Dermis microvascular lymphatic vessel endothelial cell (primary cell): ENCODE measurements around the gene TMEM44. TPM values are rescaled to one million over a fixed set of nuclear protein-coding genes. Genes with fewer than 3 reads are reported as not detected.
A peak's percentile ranks its signal among the peaks of the same experiment; 100 is the strongest.
"Not testable (repeated sequence)": the region's sequence is repeated elsewhere in the genome, so short reads cannot be mapped to it uniquely, and the experiment has no call there.

Experiments used
- DNase-seq, 2 donors: peaks; one replicate each; pipeline versions ENCODE4 v3.0.0 to v3.0.0-alpha.2; 2010; ENCODE audit warnings: low read depth in 2 of 2
- total RNA-seq: library from RNA; depleted of rRNA; stranded (reverse); fragments of >200 nt; gene quantifications from 2 replicates; pipeline ENCODE4 v1.2.1, GENCODE V29; 2014

Gene TMEM44
- total RNA-seq, 1 donor from 2014 or later, result 27.0 TPM

- DNase-seq, result peak; percentile 27 to 83
These were observed 76.8 kb downstream of the TMEM44 start for GRCh38 chr3:194556086-194557056.

- peak; percentile 77 to 83 for DNase-seq
These were observed 77.8 kb downstream of the TMEM44 start for GRCh38 chr3:194555175-194556062.

GRCh38 chr3:194554473-194555123 lies 78.6 kb downstream of the TMEM44 start:
- DNase-seq, result peak in 1 of 2 donors; percentile 28

GRCh38 chr3:194552327-194552949 lies 80.8 kb downstream of the TMEM44 start:
- DNase-seq, result no peak

GRCh38 chr3:194549853-194550252 lies 83.4 kb downstream of the TMEM44 start:
- no peak for DNase-seq

- peak; percentile 74 to 91 for DNase-seq
These were observed 84.6 kb downstream of the TMEM44 start for GRCh38 chr3:194548346-194549321.

- no peak for DNase-seq
These were observed 86.2 kb downstream of the TMEM44 start for GRCh38 chr3:194547042-194547441.

- not testable (repeated sequence) for DNase-seq
These were observed 87.7 kb downstream of the TMEM44 start for GRCh38 chr3:194545538-194545937.

GRCh38 chr3:194543550-194543949 lies 89.7 kb downstream of the TMEM44 start:
- DNase-seq, result no peak

GRCh38 chr3:194541483-194541882 lies 91.7 kb downstream of the TMEM44 start:
- DNase-seq, result no peak

- peak in 1 of 2 donors; percentile 45 for DNase-seq
These were observed 92.8 kb downstream of the TMEM44 start for GRCh38 chr3:194540274-194540905.

GRCh38 chr3:194539498-194539897 lies 93.7 kb downstream of the TMEM44 start:
- DNase-seq, result no peak

GRCh38 chr3:194537732-194538247 lies 95.4 kb downstream of the TMEM44 start:
- peak; percentile 38 to 59 for DNase-seq

Other genes starting within 250 kb of the TMEM44 start
- gene GP5, start 234.2 kb downstream of the TMEM44 start, total RNA-seq, result 0.13 TPM in 2 replicates
- gene ATP13A3, start 146.4 kb downstream of the TMEM44 start, total RNA-seq, result 88.6 and 125 TPM in 2 replicates
- gene LSG1, start 38.8 kb upstream of the TMEM44 start, total RNA-seq, result 50.1 and 51.6 TPM in 2 replicates
- gene FAM43A, start 52.5 kb upstream of the TMEM44 start, total RNA-seq, result 80.7 and 186 TPM in 2 replicates